ENCODE data around the gene ORC4. TPM values are rescaled to one million over a fixed set of nuclear protein-coding genes. Genes with fewer than 3 reads are reported as not detected.
"Not testable (repeated sequence)": the region's sequence is repeated elsewhere in the genome, so short reads cannot be mapped to it uniquely, and the experiment has no call there.

Gene ORC4
- total RNA-seq, 4 donors from 2014 or later, result 20.2 to 36.8 (median 26.1) TPM

DNA sequence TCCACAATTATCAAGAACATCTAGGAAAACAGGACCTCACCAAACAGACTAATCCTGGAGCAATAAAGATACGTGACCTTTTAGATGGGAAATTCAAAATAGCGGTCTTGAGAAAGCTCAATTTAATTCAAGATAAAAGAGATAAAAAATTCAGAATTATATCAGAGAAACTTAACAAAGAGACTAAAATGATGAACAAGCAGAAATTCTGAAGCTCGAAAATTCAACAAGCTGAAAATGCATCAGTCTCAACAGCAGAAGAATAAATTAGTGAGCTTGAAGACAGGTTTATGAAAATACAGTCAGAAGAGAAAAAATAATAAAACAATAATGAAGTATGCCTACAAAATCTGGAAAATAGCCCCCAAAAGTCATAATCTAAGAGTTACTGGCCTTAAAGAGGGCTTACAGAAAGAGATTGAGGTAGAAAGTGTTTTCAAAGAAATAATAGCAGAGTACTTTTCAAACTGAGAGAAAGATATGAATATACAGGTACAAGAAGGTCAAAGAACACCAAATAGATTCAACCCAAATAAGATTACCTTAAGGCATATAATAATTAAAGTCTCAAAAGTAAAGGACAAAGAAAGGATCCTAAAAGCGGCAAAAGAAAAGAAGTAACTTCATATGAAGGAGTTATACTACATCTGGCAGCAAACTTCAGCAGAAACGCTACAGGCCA is 13.2 kb downstream of the ORC4 start:
- H3K27ac ChIP-seq (replicated peaks in 1 of 4), result no peak overlapping the region
- DNase-seq (ENCODE audit: extremely low spot score), result no peak
- H3K27me3 ChIP-seq, result no peaks in the 10 kb centered on the region
- TF ChIP-seq POLR2AphosphoS5 (IDR thresholded peaks at IDR 0.05), result no peak
- TF ChIP-seq, protein P1, sequence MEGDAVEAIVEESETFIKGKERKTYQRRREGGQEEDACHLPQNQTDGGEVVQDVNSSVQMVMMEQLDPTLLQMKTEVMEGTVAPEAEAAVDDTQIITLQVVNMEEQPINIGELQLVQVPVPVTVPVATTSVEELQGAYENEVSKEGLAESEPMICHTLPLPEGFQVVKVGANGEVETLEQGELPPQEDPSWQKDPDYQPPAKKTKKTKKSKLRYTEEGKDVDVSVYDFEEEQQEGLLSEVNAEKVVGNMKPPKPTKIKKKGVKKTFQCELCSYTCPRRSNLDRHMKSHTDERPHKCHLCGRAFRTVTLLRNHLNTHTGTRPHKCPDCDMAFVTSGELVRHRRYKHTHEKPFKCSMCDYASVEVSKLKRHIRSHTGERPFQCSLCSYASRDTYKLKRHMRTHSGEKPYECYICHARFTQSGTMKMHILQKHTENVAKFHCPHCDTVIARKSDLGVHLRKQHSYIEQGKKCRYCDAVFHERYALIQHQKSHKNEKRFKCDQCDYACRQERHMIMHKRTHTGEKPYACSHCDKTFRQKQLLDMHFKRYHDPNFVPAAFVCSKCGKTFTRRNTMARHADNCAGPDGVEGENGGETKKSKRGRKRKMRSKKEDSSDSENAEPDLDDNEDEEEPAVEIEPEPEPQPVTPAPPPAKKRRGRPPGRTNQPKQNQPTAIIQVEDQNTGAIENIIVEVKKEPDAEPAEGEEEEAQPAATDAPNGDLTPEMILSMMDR (IDR thresholded peaks at IDR 0.05), result no peak
- no peak for TF ChIP-seq EP300 (IDR thresholded peaks at IDR 0.05)
- TF ChIP-seq POLR2A (IDR thresholded peaks at IDR 0.05; ENCODE audit: low read depth), result no peak
- intact Hi-C loops (cut with DNase I), result no loop called here
- H3K4me3 ChIP-seq, result no peak overlapping the region
- H3K4me1 ChIP-seq, result no peaks in the 10 kb centered on the region
- WGBS, result 76% methylated on average over 5 of the region's 5 CpGs
- peaks cover 0 to 7% (median 0%) of the 10 kb centered on the region in 4 donors for H3K9me3 ChIP-seq
- H3K36me3 ChIP-seq, result no peaks in the 10 kb centered on the region

DNA sequence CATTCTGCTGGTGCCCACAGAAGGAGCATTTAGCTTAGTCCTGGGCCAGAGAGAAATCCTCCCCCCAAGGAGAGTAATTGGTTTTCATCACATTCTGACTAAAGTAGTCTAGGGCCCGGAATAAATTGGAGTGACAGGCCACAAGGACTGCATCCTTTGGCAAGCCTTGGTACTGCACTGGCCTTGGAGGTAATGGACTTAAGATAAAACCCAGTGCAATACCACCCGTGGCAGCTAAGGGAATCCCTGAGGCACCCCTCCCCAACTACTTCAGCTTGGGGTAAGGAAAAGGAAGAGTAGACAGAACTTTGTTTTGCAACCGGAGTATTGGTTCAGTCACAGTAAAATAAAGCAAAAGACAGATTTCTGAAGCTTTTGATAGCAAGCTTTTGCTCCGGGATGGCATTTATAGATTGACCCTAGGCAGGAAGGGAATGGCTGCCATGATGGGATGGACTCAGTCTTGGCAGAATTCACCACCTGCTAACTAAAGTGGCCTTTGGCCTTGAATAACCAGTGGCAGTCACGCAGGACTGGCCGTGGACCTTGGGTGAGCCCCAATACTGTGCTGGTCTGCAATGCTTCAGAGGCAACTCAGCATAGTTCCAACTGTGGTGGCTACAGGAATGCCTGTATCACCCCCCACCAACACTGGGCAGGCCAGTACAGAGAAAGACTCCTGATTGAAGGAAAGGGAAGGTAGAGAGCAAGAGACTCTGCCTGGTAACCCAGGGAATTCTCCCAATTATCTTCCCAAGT is 14.1 kb downstream of the ORC4 start:
- no peaks in the 10 kb centered on the region for H3K4me1 ChIP-seq

DNA sequence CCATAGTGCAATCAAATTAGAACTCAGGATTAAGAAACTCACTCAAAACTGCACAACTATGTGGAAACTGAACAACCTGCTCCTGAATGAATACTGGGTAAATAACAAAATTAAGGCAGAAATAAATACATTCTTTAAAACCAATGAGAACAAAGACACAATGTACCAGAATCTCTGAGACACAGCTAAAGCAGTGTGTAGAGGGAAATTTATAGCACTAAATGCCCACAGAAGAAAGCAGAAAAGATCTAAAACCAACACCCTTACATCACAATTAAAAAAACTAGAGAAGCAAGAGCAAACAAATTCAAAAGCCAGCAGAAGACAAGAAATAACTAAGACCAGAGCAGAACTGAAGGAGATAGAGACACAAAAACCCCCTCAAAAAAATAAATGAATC is 18.1 kb downstream of the ORC4 start:
- intact Hi-C loops (cut with DNase I); H3K4me3 ChIP-seq; H3K27me3 ChIP-seq; DNase-seq (ENCODE audit: extremely low spot score); H3K9me3 ChIP-seq; H3K36me3 ChIP-seq; H3K27ac ChIP-seq (replicated peaks in 1 of 4): not testable (repeated sequence)
- peaks cover 0 to 13% (median 6%) of the 10 kb centered on the region in 4 donors for H3K4me1 ChIP-seq

More for the DNA sequence above, 14.1 kb downstream of the ORC4 start:
- Histone ChIP-seq H3K4me3 (no peak overlapping the region), H3K27ac (replicated peaks in 1 of 4) (no peak overlapping the region), H3K27me3 (no peaks in the 10 kb centered on the region), H3K36me3 (no peaks in the 10 kb centered on the region), H3K9me3 (peaks cover 0 to 7% (median 0%) of the 10 kb centered on the region in 4 donors)
- no peak for TF ChIP-seq POLR2A (IDR thresholded peaks at IDR 0.05; ENCODE audit: low read depth)
- TF ChIP-seq, protein P1 (IDR thresholded peaks at IDR 0.05), result no peak
- TF ChIP-seq EP300 (IDR thresholded peaks at IDR 0.05), result no peak
- TF ChIP-seq POLR2AphosphoS5 (IDR thresholded peaks at IDR 0.05), result no peak
- intact Hi-C loops (cut with DNase I), result no loop called here
- 95% methylated on average over 6 of the region's 6 CpGs for WGBS
- no peak for DNase-seq (ENCODE audit: extremely low spot score)

DNA sequence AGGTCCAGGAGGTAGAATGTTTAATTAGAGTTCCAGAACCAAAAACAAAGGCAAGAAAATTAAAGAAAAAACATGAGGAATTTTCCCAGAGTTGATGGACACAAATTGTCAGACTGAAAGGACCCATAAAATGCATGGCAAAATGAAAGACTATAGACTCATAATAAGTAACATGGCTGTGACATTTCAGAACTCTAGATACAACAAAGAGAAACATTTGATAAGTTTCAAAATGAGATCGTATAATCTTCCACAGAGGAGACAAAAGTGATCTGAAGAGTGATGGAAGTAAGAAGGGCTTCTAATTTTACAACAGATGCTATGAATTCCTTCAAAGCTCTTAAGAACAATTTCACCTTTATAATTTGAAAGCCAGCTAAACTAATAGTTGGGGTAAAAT is 20.4 kb downstream of the ORC4 start:
- no peak for DNase-seq (ENCODE audit: extremely low spot score)
- intact Hi-C loops (cut with DNase I), result no loop called here
- Histone ChIP-seq H3K4me3 (no peak overlapping the region), H3K27me3 (no peaks in the 10 kb centered on the region), H3K36me3 (peaks cover 0 to 4% (median 0%) of the 10 kb centered on the region in 4 donors), H3K9me3 (no peaks in the 10 kb centered on the region), H3K27ac (replicated peaks in 1 of 4) (no peak overlapping the region), H3K4me1 (peaks cover 0 to 13% (median 6%) of the 10 kb centered on the region in 4 donors)
- WGBS, result 88% methylated on average over 1 of the region's 1 CpG
- no peak for TF ChIP-seq POLR2A (IDR thresholded peaks at IDR 0.05; ENCODE audit: low read depth)
- no peak for TF ChIP-seq POLR2AphosphoS5 (IDR thresholded peaks at IDR 0.05)
- TF ChIP-seq, protein P1 (IDR thresholded peaks at IDR 0.05), result no peak
- no peak for TF ChIP-seq EP300 (IDR thresholded peaks at IDR 0.05)

DNA sequence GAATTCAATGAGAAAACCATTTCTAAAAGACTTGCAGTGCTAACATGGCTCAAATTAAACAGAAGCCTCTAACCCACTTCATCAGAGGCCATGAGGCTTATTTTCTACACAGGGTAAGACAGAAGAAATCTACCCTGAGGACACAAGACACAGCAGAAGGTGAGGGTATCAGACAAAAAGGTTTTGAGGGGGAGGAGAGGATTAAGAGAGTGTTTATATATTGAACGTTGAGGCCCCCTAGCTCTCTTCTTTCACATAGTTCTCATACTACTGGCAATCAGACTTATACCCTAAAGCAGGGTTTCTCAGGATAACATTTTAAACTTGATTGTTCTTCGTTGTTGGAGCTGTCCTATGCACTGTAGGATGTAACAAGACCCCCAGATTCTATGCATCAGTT is 21.4 kb downstream of the ORC4 start:
- no peak for DNase-seq (ENCODE audit: extremely low spot score)
- no peak for TF ChIP-seq EP300 (IDR thresholded peaks at IDR 0.05)
- Histone ChIP-seq H3K4me1 (peaks cover 0 to 13% (median 6%) of the 10 kb centered on the region in 4 donors), H3K9me3 (no peaks in the 10 kb centered on the region), H3K4me3 (no peak overlapping the region), H3K36me3 (peaks cover 0 to 8% (median 0%) of the 10 kb centered on the region in 4 donors), H3K27me3 (no peaks in the 10 kb centered on the region), H3K27ac (replicated peaks in 1 of 4) (no peak overlapping the region)
- WGBS, result 52% methylated on average over 2 of the region's 2 CpGs
- intact Hi-C loops (cut with DNase I), result no loop called here
